ENCODE results near the gene NUS1. TPM values are rescaled to one million over a fixed set of nuclear protein-coding genes. Genes with fewer than 3 reads are reported as not detected.

The NUS1 gene
- total RNA-seq, result 19.8 TPM

GRCh38 chr6:117674991-117675657 is at the start of gene NUS1:
Gene NUS1 (plus strand): TSS chr6:117675469. CDS start chr6:117675671, 202 bp downstream.

Other genes with a start within 250 kb of the NUS1 start
- gene ROS1, start 249.5 kb upstream of the NUS1 start, total RNA-seq, result 0.23 TPM
- 15.2 TPM for gene DCBLD1, start 192.8 kb upstream of the NUS1 start, total RNA-seq
- gene GOPC, start 73.0 kb upstream of the NUS1 start, total RNA-seq, result 41.0 TPM
- gene SLC35F1, start 231.8 kb downstream of the NUS1 start, total RNA-seq, result 5.5 TPM

Measured in metanephros (tissue), 1 donor.